ENCODE measurements around the gene SLC35A5. TPM values are rescaled to one million over a fixed set of nuclear protein-coding genes. Genes with fewer than 3 reads are reported as not detected.

The SLC35A5 gene, protein sequence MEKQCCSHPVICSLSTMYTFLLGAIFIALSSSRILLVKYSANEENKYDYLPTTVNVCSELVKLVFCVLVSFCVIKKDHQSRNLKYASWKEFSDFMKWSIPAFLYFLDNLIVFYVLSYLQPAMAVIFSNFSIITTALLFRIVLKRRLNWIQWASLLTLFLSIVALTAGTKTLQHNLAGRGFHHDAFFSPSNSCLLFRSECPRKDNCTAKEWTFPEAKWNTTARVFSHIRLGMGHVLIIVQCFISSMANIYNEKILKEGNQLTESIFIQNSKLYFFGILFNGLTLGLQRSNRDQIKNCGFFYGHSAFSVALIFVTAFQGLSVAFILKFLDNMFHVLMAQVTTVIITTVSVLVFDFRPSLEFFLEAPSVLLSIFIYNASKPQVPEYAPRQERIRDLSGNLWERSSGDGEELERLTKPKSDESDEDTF
- total RNA-seq: 24.2 and 48.7 TPM in 2 replicates

DNA sequence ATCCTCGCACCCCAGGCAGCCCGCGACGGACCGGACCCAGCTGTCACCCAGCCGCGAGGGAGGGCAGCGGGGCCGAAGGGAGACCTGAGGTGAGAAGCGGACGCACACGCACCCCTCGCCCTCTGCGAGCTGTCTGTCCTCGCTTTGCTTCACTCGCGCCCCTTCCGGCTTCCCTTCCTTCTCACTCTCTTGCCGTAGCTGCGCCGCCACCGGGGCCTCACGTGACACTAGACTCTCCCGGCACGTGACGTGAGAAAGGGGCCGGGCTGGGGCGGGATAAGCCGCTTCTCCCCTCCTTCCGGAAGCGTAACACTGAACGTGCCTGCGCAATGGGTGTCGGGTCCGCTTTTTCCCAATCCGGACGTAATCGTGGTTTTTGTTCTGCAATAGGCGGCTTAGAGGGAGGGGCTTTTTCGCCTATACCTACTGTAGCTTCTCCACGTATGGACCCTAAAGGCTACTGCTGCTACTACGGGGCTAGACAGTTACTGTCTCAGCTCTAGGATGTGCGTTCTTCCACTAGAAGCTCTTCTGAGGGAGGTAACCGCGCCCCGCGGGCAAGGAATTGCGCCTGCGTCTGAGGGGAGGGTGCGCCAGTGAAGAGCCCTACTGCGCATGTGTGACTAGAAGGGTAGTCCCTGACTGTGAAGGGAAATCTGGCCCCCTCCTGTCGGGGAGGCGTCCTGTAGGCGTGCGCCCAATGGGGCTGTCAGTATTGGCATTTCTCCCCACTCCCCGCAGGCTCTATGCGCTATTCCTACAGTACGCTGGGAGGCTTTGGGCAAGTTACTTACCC is at the start of gene SLC35A5, which contains the start of gene ATG3:
SLC35A5 (plus strand) TSS at position 312 of the 796 bp plus-strand sequence. CDS start 1,359 bp downstream, outside the sequence.
ATG3 (minus strand) TSS at position 229 of the 796 bp plus-strand sequence. CDS start 434 bp downstream, outside the sequence.

Other genes starting within 250 kb of the SLC35A5 start
- gene CD200, start 228.9 kb upstream of the SLC35A5 start, total RNA-seq: 0.12 TPM in 1 of 2 replicates, not detected in the other
- gene BTLA, start 62.6 kb upstream of the SLC35A5 start, total RNA-seq: under 0.01 TPM in 1 of 2 replicates, not detected in the other
- gene ATG3, start 83 bp upstream of the SLC35A5 start, total RNA-seq: 52.7 and 61.7 TPM in 2 replicates
- 770 and 854 TPM in 2 replicates for gene CCDC80, start 79.1 kb downstream of the SLC35A5 start, total RNA-seq

All from hair follicle dermal papilla cell (primary cell).